KOPT-K1 (cell line): ENCODE results near the gene SRGAP1.

Experiments used
- H3K27ac ChIP-seq: fragments of 200-600 bp; sonication (generic); 2 replicates; pipeline ENCODE4 v1.5.1; 2016; ENCODE audit warnings: antibody characterized with exemption, mild to moderate bottlenecking, low read depth, low read length; ENCODE audit not compliant: poor library complexity, severe bottlenecking
- H3K36me3 ChIP-seq: fragments of 200-600 bp; sonication (generic); 2 replicates; pipeline ENCODE4 v1.5.1; 2017; ENCODE audit warnings: antibody characterized with exemption, mild to moderate bottlenecking, low read length, moderate library complexity; ENCODE audit not compliant: insufficient read depth
- H3K9me3 ChIP-seq: fragments of 200-600 bp; sonication (generic); 2 replicates; pipeline ENCODE4 v1.5.1; 2017; ENCODE audit warnings: antibody characterized with exemption, low read length, mild to moderate bottlenecking; ENCODE audit not compliant: insufficient read depth, poor library complexity, severe bottlenecking

The SRGAP1 gene

GRCh38 chr12:63964301-63964700 is 119.8 kb downstream of the SRGAP1 start:
- Histone ChIP-seq H3K9me3 (no peaks in the 10 kb centered on the region), H3K27ac (no peak overlapping the region), H3K36me3 (no peaks in the 10 kb centered on the region)

- no peak overlapping the region for H3K27ac ChIP-seq
- no peaks in the 10 kb centered on the region for H3K9me3 ChIP-seq
- no peaks in the 10 kb centered on the region for H3K36me3 ChIP-seq
These were observed 121.6 kb downstream of the SRGAP1 start for GRCh38 chr12:63965936-63966605.

- Histone ChIP-seq H3K9me3 (no peaks in the 10 kb centered on the region), H3K27ac (no peak overlapping the region), H3K36me3 (no peaks in the 10 kb centered on the region)
These were observed 122.1 kb downstream of the SRGAP1 start for GRCh38 chr12:63966606-63966975.

- H3K27ac ChIP-seq: no peak overlapping the region
- no peaks in the 10 kb centered on the region for H3K9me3 ChIP-seq
- no peaks in the 10 kb centered on the region for H3K36me3 ChIP-seq
These were observed 123.1 kb downstream of the SRGAP1 start for GRCh38 chr12:63967358-63968145.

GRCh38 chr12:63968673-63969072 is 124.2 kb downstream of the SRGAP1 start:
- H3K9me3 ChIP-seq: no peaks in the 10 kb centered on the region
- H3K27ac ChIP-seq: no peak overlapping the region
- H3K36me3 ChIP-seq: no peaks in the 10 kb centered on the region

- H3K27ac ChIP-seq: no peak overlapping the region
- H3K36me3 ChIP-seq: no peaks in the 10 kb centered on the region
- no peaks in the 10 kb centered on the region for H3K9me3 ChIP-seq
These were observed 132.4 kb downstream of the SRGAP1 start for GRCh38 chr12:63976902-63977395.

- H3K9me3 ChIP-seq: no peaks in the 10 kb centered on the region
- H3K27ac ChIP-seq: no peak overlapping the region
- H3K36me3 ChIP-seq: no peaks in the 10 kb centered on the region
These were observed 132.9 kb downstream of the SRGAP1 start for GRCh38 chr12:63977441-63977840.

- no peaks in the 10 kb centered on the region for H3K9me3 ChIP-seq
- H3K27ac ChIP-seq: no peak overlapping the region
- no peaks in the 10 kb centered on the region for H3K36me3 ChIP-seq
These were observed 134.0 kb downstream of the SRGAP1 start for GRCh38 chr12:63978519-63978918.

GRCh38 chr12:63980211-63980610 is 135.7 kb downstream of the SRGAP1 start:
- no peak overlapping the region for H3K27ac ChIP-seq
- no peaks in the 10 kb centered on the region for H3K36me3 ChIP-seq
- H3K9me3 ChIP-seq: no peaks in the 10 kb centered on the region

GRCh38 chr12:63981343-63981742 is 136.8 kb downstream of the SRGAP1 start:
- no peaks in the 10 kb centered on the region for H3K36me3 ChIP-seq
- no peak overlapping the region for H3K27ac ChIP-seq
- H3K9me3 ChIP-seq: no peaks in the 10 kb centered on the region

- Histone ChIP-seq H3K9me3 (no peaks in the 10 kb centered on the region), H3K27ac (no peak overlapping the region), H3K36me3 (no peaks in the 10 kb centered on the region)
These were observed 138.2 kb downstream of the SRGAP1 start for GRCh38 chr12:63982604-63983295.

- Histone ChIP-seq H3K9me3 (no peaks in the 10 kb centered on the region), H3K36me3 (no peaks in the 10 kb centered on the region), H3K27ac (no peak overlapping the region)
These were observed 141.0 kb downstream of the SRGAP1 start for GRCh38 chr12:63985456-63985855.

- no peak overlapping the region for H3K27ac ChIP-seq
- H3K9me3 ChIP-seq: no peaks in the 10 kb centered on the region
- no peaks in the 10 kb centered on the region for H3K36me3 ChIP-seq
These were observed 141.4 kb downstream of the SRGAP1 start for GRCh38 chr12:63985945-63986344.

GRCh38 chr12:63989301-63989845 is 144.9 kb downstream of the SRGAP1 start:
- no peaks in the 10 kb centered on the region for H3K9me3 ChIP-seq
- no peak overlapping the region for H3K27ac ChIP-seq
- no peaks in the 10 kb centered on the region for H3K36me3 ChIP-seq
